CD1c-positive myeloid dendritic cell (primary cell): ENCODE measurements around the gene ZNF30.
"Not testable (repeated sequence)": the region's sequence is repeated elsewhere in the genome, so short reads cannot be mapped to it uniquely, and the experiment has no call there.

Experiments
- DNase-seq: peaks from one replicate; pipeline ENCODE4 v3.0.0-alpha.2; 2016; ENCODE audit errors: extremely low spot score

Gene ZNF30

GRCh38 chr19:34985249-34986022 lies 58.7 kb downstream of the ZNF30 start:
- no peak for DNase-seq

- no peak for DNase-seq
Measured at GRCh38 chr19:34988119-34988518, 61.4 kb downstream of the ZNF30 start.

GRCh38 chr19:34989298-34989697 lies 62.6 kb downstream of the ZNF30 start:
- no peak for DNase-seq

GRCh38 chr19:34990578-34991192 lies 64.0 kb downstream of the ZNF30 start:
- no peak for DNase-seq

- no peak for DNase-seq
Measured at GRCh38 chr19:34991542-34992333, 65.0 kb downstream of the ZNF30 start.

GRCh38 chr19:34992582-34992981 lies 65.9 kb downstream of the ZNF30 start:
- not testable (repeated sequence) for DNase-seq

- no peak for DNase-seq
Measured at GRCh38 chr19:34994286-34994642, 67.6 kb downstream of the ZNF30 start.
